ENCODE measurements around the gene NPAS2.

NPAS2 gene

GRCh38 chr2:100793982-100794381, 26.0 kb upstream of the NPAS2 start:
- no peak for DNase-seq (ENCODE audit: low read depth in 2 of 2)

GRCh38 chr2:100796499-100797100, 23.3 kb upstream of the NPAS2 start:
- DNase-seq (ENCODE audit: low read depth in 2 of 2) = no peak

- DNase-seq (ENCODE audit: low read depth in 2 of 2) = no peak
Measured at GRCh38 chr2:100799686-100800085, 20.3 kb upstream of the NPAS2 start.

GRCh38 chr2:100800915-100801314, 19.0 kb upstream of the NPAS2 start:
- no peak for DNase-seq (ENCODE audit: low read depth in 2 of 2)

GRCh38 chr2:100801402-100801801, 18.5 kb upstream of the NPAS2 start:
- no peak for DNase-seq (ENCODE audit: low read depth in 2 of 2)

- DNase-seq (ENCODE audit: low read depth in 2 of 2) = no peak
Measured at GRCh38 chr2:100802066-100802465, 17.9 kb upstream of the NPAS2 start.

- DNase-seq (ENCODE audit: low read depth in 2 of 2) = no peak
Measured at GRCh38 chr2:100803334-100803733, 16.6 kb upstream of the NPAS2 start.

- no peak for DNase-seq (ENCODE audit: low read depth in 2 of 2)
Measured at GRCh38 chr2:100806550-100806949, 13.4 kb upstream of the NPAS2 start.

- DNase-seq (ENCODE audit: low read depth in 2 of 2) = no peak
Measured at GRCh38 chr2:100807707-100808106, 12.2 kb upstream of the NPAS2 start.

- DNase-seq (ENCODE audit: low read depth in 2 of 2) = no peak
Measured at GRCh38 chr2:100808582-100808981, 11.4 kb upstream of the NPAS2 start.

GRCh38 chr2:100809506-100809905, 10.4 kb upstream of the NPAS2 start:
- DNase-seq (ENCODE audit: low read depth in 2 of 2) = no peak

GRCh38 chr2:100810603-100811145, 9.3 kb upstream of the NPAS2 start:
- no peak for DNase-seq (ENCODE audit: low read depth in 2 of 2)

GRCh38 chr2:100812116-100812515, 7.8 kb upstream of the NPAS2 start:
- DNase-seq (ENCODE audit: low read depth in 2 of 2) = no peak

GRCh38 chr2:100812573-100812972, 7.4 kb upstream of the NPAS2 start:
- DNase-seq (ENCODE audit: low read depth in 2 of 2) = no peak

GRCh38 chr2:100813527-100813926, 6.4 kb upstream of the NPAS2 start:
- no peak for DNase-seq (ENCODE audit: low read depth in 2 of 2)

GRCh38 chr2:100814043-100814442, 5.9 kb upstream of the NPAS2 start:
- no peak for DNase-seq (ENCODE audit: low read depth in 2 of 2)

GRCh38 chr2:100814453-100814852, 5.5 kb upstream of the NPAS2 start:
- no peak for DNase-seq (ENCODE audit: low read depth in 2 of 2)

GRCh38 chr2:100817388-100817985, 2.5 kb upstream of the NPAS2 start:
- no peak for DNase-seq (ENCODE audit: low read depth in 2 of 2)

GRCh38 chr2:100818003-100818605, 1.8 kb upstream of the NPAS2 start:
- no peak for DNase-seq (ENCODE audit: low read depth in 2 of 2)

GRCh38 chr2:100818606-100819369, 1.2 kb upstream of the NPAS2 start:
- DNase-seq (ENCODE audit: low read depth in 2 of 2) = no peak

- DNase-seq (ENCODE audit: low read depth in 2 of 2) = no peak
Measured at GRCh38 chr2:100820273-100820522, 259 bp downstream of the NPAS2 start.

GRCh38 chr2:100820523-100821254, 750 bp downstream of the NPAS2 start:
- DNase-seq (ENCODE audit: low read depth in 2 of 2) = no peak

Measured in stimulated activated CD4-positive, alpha-beta T cell treated with anti-CD3 and anti-CD28 coated beads, Interleukin-1b, Interleukin-23, amount 100 ng/mL, for 1 hour (primary cell).